ENCODE data around the gene ACSF3. TPM values are rescaled to one million over a fixed set of nuclear protein-coding genes. Genes with fewer than 3 reads are reported as not detected.

Gene ACSF3
- total RNA-seq, 1 donor from 2014 or later: 16.2 TPM

GRCh38 chr16:89095491-89095951, 1.9 kb downstream of the ACSF3 start:
- no peak for DNase-seq

DNA sequence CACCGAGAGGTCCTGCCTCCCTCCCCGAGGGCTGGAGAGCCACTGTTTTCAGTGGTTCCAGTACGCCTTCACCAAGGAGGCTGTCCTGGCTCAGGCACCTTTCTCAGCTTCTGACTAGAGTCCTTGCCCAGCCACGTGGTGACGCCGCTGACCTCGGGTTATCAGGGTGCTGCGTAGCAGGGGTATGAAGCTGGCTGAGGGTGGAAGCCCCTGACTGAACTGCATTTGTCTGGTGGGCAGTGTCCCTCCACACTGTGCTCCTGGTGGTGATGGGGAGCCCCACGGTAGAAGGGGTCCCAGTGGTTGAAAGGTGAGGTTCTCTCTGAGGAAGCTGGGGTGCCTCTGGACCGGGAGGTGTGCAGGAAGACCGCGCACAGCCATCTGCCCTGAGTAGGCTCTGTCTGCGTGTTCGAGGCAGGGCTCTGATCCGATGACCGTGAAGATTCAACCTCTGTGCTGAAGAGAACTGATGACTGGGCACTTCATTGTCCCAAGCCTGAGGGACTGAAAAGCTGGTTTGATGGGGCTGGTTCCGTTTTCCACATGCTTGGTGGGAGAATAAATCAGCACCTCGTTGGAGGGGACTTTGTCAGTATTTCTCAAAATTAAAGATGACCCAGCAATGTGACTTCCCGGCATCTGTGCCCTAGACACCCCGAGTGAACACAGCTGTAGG, 2.5 kb downstream of the ACSF3 start:
- no peak for DNase-seq

GRCh38 chr16:89096768-89097391, 3.2 kb downstream of the ACSF3 start:
- DNase-seq: no peak

DNA sequence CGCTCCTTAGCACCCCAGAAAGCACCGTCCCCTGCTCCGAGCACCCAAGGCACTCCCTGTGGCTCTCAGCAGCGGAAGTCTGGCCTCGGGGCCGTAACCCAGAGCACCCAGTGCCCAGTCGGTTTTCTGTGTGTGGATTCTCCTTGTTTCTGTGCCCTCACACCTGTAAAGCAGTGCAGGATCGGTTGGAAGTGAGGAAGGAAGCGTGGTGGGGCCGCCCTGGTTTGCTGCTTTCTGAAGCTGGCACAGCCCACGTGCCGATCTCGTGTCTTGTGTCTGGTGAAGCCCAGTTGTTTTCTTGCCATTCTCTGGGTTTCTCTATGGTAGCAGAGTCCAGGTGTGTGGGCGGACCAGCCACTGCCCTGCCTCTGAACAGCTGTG, 3.7 kb downstream of the ACSF3 start:
- DNase-seq: no peak

DNA sequence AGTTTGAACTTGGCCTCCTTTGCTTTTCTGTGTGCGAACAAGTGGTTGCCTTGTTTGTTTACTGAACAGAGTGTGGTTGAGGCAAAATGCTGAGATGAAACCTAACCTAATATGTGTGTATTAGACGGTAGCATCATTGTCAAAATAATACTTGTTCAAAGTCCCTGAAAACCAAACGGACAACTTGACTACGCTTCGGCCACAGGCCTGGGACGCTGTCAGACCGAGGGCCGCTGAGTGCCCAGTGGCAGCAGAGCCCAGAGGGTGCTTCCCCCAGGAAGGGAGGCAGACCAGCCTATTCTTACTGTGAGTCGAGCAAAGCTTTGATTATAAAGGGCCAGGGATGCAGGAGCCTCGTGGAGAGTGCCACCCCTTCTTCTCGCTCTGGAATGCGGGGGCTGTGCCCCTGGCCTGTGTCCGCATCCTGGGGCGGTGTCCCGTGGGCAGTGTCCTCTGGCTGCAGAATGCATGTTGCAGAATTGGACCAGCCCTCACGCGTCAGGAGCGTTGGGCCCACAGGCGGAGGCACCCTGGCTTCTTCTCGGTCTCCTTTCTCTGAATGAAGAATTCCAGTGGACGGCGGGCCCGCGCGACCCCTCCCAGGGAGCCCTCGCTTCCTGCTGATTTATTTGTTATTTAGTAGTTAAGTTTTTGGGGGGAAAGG, 5.2 kb downstream of the ACSF3 start:
- no peak for DNase-seq

DNA sequence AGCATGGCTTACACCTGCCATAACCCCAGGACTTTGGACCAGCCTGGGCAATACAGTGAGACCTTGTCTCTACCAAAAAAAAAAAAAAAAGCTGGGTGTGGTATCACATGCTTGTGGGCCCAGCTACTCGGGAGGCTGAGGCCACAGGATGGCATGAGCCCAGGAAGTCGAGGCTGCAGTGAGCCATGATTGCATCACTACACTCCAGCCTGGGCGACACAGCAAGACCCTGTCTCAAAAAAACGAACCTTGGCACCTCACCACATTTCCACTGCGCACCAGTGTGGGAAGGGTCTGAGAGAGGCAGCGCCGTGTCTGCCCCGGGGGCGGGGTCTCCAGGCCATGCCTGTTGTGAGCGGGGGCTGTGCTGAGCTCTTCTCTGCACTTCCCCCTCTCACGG, 6.3 kb downstream of the ACSF3 start:
- no peak for DNase-seq

GRCh38 chr16:89100601-89101302, 7.1 kb downstream of the ACSF3 start:
- DNase-seq: no peak

DNA sequence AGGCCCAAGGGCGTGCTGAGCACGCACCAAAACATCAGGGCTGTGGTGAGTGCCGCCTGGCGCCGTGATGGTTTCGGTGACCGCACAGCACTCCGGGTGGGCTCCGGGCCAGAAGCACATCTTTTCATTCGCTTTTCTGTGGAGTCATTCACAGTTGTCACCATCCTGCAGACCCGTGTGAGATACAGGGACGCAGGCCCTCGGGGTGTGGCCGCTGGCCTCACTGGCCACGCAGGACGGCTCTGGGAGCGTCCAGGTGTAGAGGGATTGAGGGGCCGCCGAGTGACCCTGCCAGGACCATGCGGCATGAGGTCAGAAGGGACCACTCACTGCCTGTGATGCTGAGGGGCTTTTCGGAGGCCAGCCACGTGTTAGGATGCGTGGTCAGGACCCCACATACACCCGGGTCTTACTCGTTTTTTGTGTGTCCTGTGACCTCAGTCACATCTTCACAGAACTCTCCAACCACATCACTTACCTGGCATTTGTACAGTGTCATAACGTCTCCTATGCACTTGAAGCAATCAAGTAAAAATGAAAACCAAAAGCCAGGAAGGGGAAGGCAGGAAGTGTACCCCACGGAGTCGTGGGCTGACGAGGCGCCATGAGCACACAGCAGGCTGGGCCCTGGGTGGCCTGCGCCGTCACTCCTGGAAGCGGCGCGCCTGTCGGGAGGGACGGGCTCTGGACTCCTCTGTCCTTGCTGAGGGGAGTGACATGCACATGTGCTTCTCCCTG, 7.8 kb downstream of the ACSF3 start:
- no peak for DNase-seq

DNA sequence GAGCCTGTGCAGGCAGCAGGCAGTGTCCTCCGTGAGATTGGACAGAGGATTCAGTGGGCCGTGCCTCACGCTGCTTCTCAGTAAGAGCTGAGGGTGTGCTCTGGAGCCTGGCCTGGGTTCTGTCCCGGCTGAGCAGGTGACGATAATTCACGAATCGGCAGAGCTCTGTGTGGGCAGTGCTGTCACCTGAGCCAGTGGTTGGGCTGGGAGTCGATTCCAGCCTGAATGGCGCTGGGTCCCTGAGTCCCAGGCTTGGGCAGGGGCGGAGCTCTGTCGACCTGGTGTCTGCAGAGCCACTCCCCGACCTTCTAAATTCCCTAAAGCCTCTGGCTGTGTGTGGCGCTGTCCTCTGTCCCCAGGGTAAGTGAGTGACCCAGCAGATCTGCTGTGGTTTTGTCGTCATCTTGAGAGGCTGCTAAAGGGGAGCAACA, 8.4 kb downstream of the ACSF3 start:
- no peak for DNase-seq

- no peak for DNase-seq
Observed at GRCh38 chr16:89102481-89103073, 8.9 kb downstream of the ACSF3 start.

GRCh38 chr16:89103156-89103555, 9.5 kb downstream of the ACSF3 start:
- no peak for DNase-seq

- DNase-seq: no peak
Observed at GRCh38 chr16:89103781-89104180, 10.1 kb downstream of the ACSF3 start.

DNA sequence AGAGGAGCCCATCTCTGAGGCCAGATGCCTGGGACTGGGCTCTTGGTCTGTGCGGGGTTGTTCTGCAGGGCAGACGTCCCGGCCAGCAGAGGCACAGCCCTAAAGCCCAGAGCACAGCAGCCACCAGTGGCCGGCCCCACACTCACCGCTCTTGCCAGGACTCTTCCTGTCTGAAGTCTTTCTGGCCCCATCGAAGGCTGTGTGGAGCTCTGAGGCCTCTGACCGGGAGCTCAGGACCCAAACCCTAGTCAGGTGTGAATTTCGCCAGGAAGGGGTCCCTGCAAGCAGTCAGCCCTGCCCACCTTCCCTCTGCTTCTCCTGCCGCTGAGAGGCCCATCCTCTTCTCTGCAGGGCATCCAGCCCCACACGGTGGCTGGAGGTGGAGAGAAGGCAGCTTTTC, 10.7 kb downstream of the ACSF3 start:
- no peak for DNase-seq

DNA sequence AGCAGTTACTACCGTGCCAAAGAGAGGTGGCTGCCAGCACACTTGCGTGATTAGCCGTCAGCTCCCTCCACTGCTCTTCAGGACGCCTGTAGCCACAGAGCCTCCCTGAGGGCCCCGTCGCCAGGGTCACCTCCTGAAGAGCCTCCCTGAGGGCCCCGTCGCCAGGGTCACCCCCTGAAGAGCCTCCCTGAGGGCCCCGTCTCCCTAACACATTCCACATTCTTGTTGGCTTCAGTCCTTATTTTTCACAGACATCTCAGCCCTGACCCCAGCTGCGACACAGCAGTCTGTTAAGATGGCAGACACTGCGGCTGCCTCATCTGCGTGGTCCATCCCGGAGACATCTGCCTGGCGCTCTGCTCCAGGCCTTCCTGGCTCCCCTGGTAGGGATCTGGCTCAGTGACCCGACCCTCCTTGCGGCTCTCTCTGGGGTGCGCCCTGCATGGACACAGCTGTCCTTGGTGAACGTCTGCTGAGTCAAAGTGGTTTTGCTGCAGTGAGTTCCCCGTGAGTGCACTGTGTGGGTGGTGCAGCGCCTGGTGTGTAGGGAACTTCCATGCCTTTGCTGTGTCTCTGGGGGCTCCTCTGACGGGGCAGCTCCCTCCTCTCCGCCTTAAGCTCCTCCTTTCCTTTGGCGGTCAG, 11.4 kb downstream of the ACSF3 start:
- DNase-seq: no peak

DNA sequence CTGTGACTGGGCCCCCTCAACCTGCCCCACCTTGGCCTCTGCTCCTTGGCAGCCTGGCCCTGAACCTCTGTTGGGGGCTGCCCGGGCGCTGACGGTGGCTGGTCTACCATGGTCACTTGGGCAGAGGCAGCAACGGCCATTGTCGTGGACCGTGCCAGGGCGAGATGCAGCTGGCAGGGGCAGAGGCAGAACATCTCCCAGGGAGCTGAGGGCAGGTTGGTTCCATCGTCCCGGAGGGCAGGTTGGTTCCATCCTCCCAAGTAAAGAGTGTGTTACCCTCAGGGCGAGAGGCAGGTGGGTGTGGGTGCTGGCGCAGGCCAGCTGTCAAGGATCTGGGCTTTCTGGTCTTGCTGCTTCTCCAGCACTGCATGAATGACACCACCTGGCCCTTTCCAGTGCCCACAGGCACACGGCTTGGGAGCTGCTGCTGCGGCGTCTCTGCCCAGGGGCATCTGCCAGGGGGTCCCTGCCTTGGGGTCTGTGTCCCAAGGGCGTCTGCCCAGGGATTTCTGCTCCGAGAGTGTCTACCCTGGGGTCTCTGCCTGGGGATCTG, 12.0 kb downstream of the ACSF3 start:
- no peak for DNase-seq

- no peak for DNase-seq
Observed at GRCh38 chr16:89106533-89107202, 13.0 kb downstream of the ACSF3 start.

DNA sequence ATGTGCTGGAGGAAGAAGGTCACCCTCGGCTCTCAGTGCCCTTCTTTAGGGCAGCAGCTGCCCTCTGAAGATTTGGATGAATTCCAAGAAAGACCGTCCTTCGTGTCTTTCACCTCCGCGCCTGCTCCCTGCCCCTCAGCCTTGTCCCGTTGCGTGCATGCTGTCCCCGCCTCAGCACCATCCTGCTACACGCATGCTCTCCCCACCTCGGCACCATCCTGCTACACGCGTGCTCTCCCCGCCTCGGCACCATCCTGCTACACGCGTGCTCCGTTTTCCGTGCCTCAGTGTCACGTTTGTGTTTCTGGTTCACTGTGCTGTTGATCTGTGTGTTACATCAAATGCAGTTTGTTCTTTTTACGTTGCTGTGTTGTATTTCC, 13.5 kb downstream of the ACSF3 start:
- no peak for DNase-seq

- DNase-seq: no peak
Observed at GRCh38 chr16:89108416-89108815, 14.8 kb downstream of the ACSF3 start.

GRCh38 chr16:89110641-89111040, 17.0 kb downstream of the ACSF3 start:
- DNase-seq: no peak

DNA sequence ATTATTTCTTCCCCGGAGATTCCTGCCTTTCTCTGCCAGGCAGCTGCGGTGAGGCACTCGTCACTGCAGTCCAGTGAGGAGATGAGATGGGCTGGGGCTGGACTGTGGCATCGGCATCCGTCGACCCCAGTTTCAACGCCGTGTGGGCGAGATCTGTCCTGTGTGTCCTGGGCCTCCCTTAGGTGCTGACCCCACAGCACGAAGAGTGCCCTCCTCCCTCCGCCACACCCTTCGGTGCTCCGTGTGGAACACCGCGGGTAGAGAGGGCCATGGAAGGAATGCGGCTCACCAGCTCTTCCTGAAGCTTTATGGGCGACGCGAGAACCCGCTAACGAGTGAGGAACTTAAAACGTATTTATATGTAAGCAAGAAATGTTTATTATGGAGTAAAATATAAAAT, 17.6 kb downstream of the ACSF3 start:
- no peak for DNase-seq
